ENCODE measurements around the gene GRIP2. TPM values are rescaled to one million over a fixed set of nuclear protein-coding genes. Genes with fewer than 3 reads are reported as not detected.

Gene GRIP2
- total and polyA plus RNA-seq, 2 donors (not counting 3 experiments of a cell fraction or from before 2014, with no cell fraction given), result not detected

DNA sequence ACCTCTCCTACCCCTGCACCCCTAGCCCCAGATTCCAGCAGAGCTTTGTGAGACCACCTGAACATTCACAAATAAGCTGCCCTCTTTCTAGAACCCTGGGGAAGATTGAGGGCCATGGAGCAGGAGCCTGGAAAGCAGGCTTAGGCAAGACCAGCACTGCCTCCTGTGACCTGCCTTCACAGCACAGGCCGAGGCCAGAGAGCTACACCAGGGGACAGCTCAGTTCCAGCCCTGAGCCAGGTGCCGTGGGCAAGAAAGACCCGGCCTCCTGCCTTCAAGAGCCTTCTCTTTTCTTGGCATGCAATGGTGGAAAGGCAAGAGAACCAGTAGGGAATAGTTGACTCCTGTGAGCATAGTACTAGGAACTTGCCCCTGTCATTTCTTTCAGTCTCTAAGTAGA is 89.6 kb downstream of the GRIP2 start:
- H3K9me1 ChIP-seq (replicated peaks; ENCODE audit: control insufficient read depth, extremely low read depth, insufficient read depth, low read length), result no peaks in the 10 kb centered on the region
- H2AFZ ChIP-seq (ENCODE audit: low read depth, low read length), result no peak overlapping the region
- H3K4me1 ChIP-seq (ENCODE audit: control insufficient read depth, extremely low read depth, insufficient read depth, low read length), result peaks cover 25% of the 10 kb centered on the region
- H3K79me2 ChIP-seq (ENCODE audit: control insufficient read depth, insufficient read depth, low read length), result no peaks in the 10 kb centered on the region
- no peaks in the 10 kb centered on the region for H3K27me3 ChIP-seq (ENCODE audit: control insufficient read depth in 2 of 2, insufficient read depth in 2 of 2, low read length in 2 of 2)
- H3K4me2 ChIP-seq (ENCODE audit: insufficient read depth, low read length), result no peak overlapping the region
- H3K27ac ChIP-seq (ENCODE audit: insufficient read depth, low read depth, low read length), result no peak overlapping the region
- intact Hi-C loops (cut with micrococcal nuclease) (loop anchor here (5.0 kb wide), 1 partner anchor 308 kb away; no protein-coding TSS in a partner anchor), dilution Hi-C loops (cut with MboI; ENCODE audit: extremely low pct_ligation_motif_present, low sequenced_read_pairs) (no loop called here)
- no peak overlapping the region for H3K4me3 ChIP-seq (replicated peaks in 1 of 3; ENCODE audit: insufficient read depth in 1 of 3, low read depth in 1 of 3, low read length in 3 of 3)
- ChIA-PET POLR2A (interaction anchor here (1.0 to 1.2 kb wide), 2 partner anchors 9 to 17 kb away, joined by 3 to 4 read pairs; no protein-coding TSS in a partner anchor), CTCF (interaction anchor here (0.7 to 4.0 kb wide), 2 partner anchors 11 to 26 kb away, joined by 3 to 26 read pairs; no protein-coding TSS in a partner anchor)
- H3K9ac ChIP-seq (replicated peaks; ENCODE audit: extremely low read depth, insufficient read depth, low read length), result no peak overlapping the region
- no peak for TF ChIP-seq CTCF (IDR thresholded peaks at IDR 0.05; ENCODE audit: extremely low read depth in 1 of 2, insufficient read depth in 1 of 2, low read depth in 1 of 2, low read length in 2 of 2)
- no peak for TF ChIP-seq JUN (IDR thresholded peaks at IDR 0.05; ENCODE audit: borderline replicate concordance, insufficient read depth, insufficient read length, low read depth)
- no peak for TF ChIP-seq MAX (IDR thresholded peaks at IDR 0.05; ENCODE audit: insufficient read depth, insufficient read length)
- no peak for TF ChIP-seq POLR2AphosphoS5 (IDR thresholded peaks at IDR 0.05; ENCODE audit: insufficient read depth, low read depth, low read length)
- no peak for TF ChIP-seq FOS (IDR thresholded peaks at IDR 0.05; ENCODE audit: borderline replicate concordance, insufficient read depth, low read length)
- TF ChIP-seq EZH2 (IDR thresholded peaks at IDR 0.05; ENCODE audit: borderline replicate concordance, low read depth, low read length, severe bottlenecking), result no peak
- TF ChIP-seq MYC (IDR thresholded peaks at IDR 0.05; ENCODE audit: low read depth, low read length), result no peak
- no peak for TF ChIP-seq POLR2A (IDR thresholded peaks at IDR 0.05; ENCODE audit: low read depth, low read length)
- no peak for TF ChIP-seq GATA2 (IDR thresholded peaks at IDR 0.05; ENCODE audit: insufficient read depth, insufficient read length, low read depth, low read length)
- H3K36me3 ChIP-seq (ENCODE audit: control insufficient read depth in 2 of 2, extremely low read depth in 1 of 2, insufficient read depth in 2 of 2, low read length in 2 of 2), result peaks cover 13 to 16% of the 10 kb centered on the region in 2 experiments
- no peaks in the 10 kb centered on the region for H3K9me3 ChIP-seq (replicated peaks; ENCODE audit: control insufficient read depth, insufficient read depth, low read length)
- H4K20me1 ChIP-seq (replicated peaks; ENCODE audit: control insufficient read depth, extremely low read depth, insufficient read depth, low read length), result no peaks in the 10 kb centered on the region
- FAIRE-seq, result no peak
- BruUV-seq (replicated peaks), result no TSS peak
- no peak for DNase-seq (ENCODE audit: low read depth, low spot score)

Data from endothelial cell of umbilical vein (primary cell).